RWPE2 (cell line): Measurements from ENCODE around the gene ATP12A.

ENCODE experiments used
- ATAC-seq: fragments of 200-7000 bp; cut with Tn5 transposase; 3 replicates; pipeline ENCODE4 v1.9.1; 2021; ENCODE audit warnings: low read depth
- DNase-seq: peaks from one replicate; pipeline ENCODE4 v3.0.0-alpha.2; 2020; ENCODE audit warnings: low spot score
- H3K27ac ChIP-seq: fragments of 450-650 bp; 2 replicates; pipeline ENCODE4 v1.5.1; 2017; ENCODE audit warnings: mild to moderate bottlenecking; ENCODE audit not compliant: poor library complexity, severe bottlenecking
- H3K27me3 ChIP-seq: fragments of 250-450 bp; sonication (Bioruptor Pico); 2 replicates; pipeline ENCODE4 v1.5.1; 2021; ENCODE audit warnings: mild to moderate bottlenecking, moderate library complexity; ENCODE audit not compliant: insufficient read depth, poor library complexity, severe bottlenecking
- H3K36me3 ChIP-seq: fragments of 250-450 bp; sonication (Bioruptor Pico); 2 replicates; pipeline ENCODE4 v1.5.1; 2020; ENCODE audit warnings: low read depth, mild to moderate bottlenecking, moderate library complexity
- H3K4me1 ChIP-seq: fragments of 250-450 bp; sonication (Bioruptor Pico); 2 replicates; pipeline ENCODE4 v1.5.1; 2021; ENCODE audit warnings: mild to moderate bottlenecking, moderate library complexity; ENCODE audit not compliant: insufficient read depth, poor library complexity, severe bottlenecking
- H3K4me3 ChIP-seq: fragments of 250-450 bp; sonication (Bioruptor Pico); 2 replicates; pipeline ENCODE4 v1.5.1; 2021; ENCODE audit warnings: mild to moderate bottlenecking, moderate library complexity; ENCODE audit not compliant: severe bottlenecking
- H3K9me3 ChIP-seq: fragments of 250-450 bp; sonication (Bioruptor Pico); 2 replicates; pipeline ENCODE4 v1.5.1; 2021; ENCODE audit warnings: mild to moderate bottlenecking, moderate library complexity; ENCODE audit not compliant: severe bottlenecking
- CTCF ChIP-seq: fragments of 450-650 bp; IDR thresholded peaks from one replicate; pipeline ENCODE4 v1.5.1; 2017; ENCODE audit warnings: mild to moderate bottlenecking, moderate library complexity; ENCODE audit not compliant: poor library complexity, severe bottlenecking

ATP12A gene

GRCh38 chr13:24698686-24699085 lies 18.5 kb downstream of the ATP12A start:
- Histone ChIP-seq H3K4me3 (no peak overlapping the region), H3K27me3 (no peaks in the 10 kb centered on the region), H3K9me3 (no peaks in the 10 kb centered on the region), H3K27ac (no peak overlapping the region), H3K36me3 (no peaks in the 10 kb centered on the region), H3K4me1 (no peaks in the 10 kb centered on the region)
- ATAC-seq (no peak), DNase-seq (no peak)
- TF ChIP-seq CTCF: no peak

DNA sequence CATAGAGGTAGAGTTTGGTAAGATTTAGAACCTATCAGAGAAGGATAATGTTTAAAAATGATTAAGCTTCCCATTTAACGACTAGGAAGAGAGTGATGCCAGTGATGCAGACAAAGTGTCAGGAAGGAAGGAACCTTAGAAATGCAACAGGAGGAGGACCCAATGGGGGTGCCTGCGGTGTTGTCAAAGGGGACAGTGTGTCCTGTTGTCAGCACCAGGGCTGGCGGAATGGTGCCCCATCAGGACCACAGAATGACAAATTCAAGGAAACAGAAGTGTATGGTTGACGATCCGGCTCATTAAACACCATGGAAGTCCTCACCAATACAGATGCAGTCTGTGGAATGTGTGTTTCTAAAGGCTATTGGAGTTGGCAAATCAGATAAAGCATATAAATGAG lies 19.3 kb downstream of the ATP12A start:
- H3K36me3 ChIP-seq: no peaks in the 10 kb centered on the region
- DNase-seq: no peak
- H3K9me3 ChIP-seq: no peaks in the 10 kb centered on the region
- no peak overlapping the region for H3K27ac ChIP-seq
- no peak for ATAC-seq
- TF ChIP-seq CTCF: no peak
- no peak overlapping the region for H3K4me3 ChIP-seq
- no peaks in the 10 kb centered on the region for H3K4me1 ChIP-seq
- no peaks in the 10 kb centered on the region for H3K27me3 ChIP-seq

- H3K9me3 ChIP-seq: no peaks in the 10 kb centered on the region
Measured at GRCh38 chr13:24700539-24700938, 20.3 kb downstream of the ATP12A start.

DNA sequence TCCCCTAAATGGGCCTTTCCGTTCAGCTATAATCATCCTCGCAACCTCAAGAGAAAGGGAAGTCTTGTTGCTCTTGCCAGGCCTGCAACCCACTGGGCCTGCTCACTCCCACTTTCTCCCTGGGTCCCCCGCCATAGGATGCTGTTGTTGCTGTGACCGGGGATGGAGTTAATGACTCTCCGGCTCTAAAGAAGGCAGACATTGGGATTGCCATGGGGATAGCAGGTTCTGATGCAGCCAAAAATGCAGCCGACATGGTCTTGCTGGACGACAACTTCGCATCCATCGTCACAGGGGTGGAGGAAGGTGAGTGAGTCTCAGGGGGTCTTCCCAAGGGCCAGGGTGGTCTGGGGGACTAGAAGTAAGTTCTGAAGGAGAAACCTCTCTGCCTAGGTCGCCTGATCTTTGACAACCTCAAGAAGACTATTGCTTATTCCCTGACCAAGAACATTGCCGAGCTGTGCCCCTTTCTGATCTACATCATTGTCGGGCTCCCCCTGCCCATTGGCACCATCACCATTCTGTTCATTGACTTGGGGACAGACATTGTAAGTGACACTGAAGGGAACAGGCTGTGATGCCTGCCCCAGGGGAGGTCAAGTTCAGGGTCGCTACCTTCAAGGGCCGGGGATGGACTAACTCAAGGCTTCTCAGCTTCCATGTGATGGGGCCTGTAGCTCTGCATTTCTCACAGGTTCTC lies 26.8 kb downstream of the ATP12A start:
- no peaks in the 10 kb centered on the region for H3K27me3 ChIP-seq
- H3K4me3 ChIP-seq: no peak overlapping the region
- no peaks in the 10 kb centered on the region for H3K36me3 ChIP-seq
- DNase-seq: no peak
- H3K27ac ChIP-seq: no peak overlapping the region
- no peaks in the 10 kb centered on the region for H3K4me1 ChIP-seq
- no peak for TF ChIP-seq CTCF
- ATAC-seq: no peak
- H3K9me3 ChIP-seq: no peaks in the 10 kb centered on the region

More at GRCh38 chr13:24700539-24700938, 20.3 kb downstream of the ATP12A start:
- no peak for TF ChIP-seq CTCF
- Histone ChIP-seq H3K27me3 (no peaks in the 10 kb centered on the region), H3K4me3 (no peak overlapping the region), H3K36me3 (no peaks in the 10 kb centered on the region), H3K4me1 (no peaks in the 10 kb centered on the region), H3K27ac (no peak overlapping the region)
- DNase-seq (no peak), ATAC-seq (no peak)

DNA sequence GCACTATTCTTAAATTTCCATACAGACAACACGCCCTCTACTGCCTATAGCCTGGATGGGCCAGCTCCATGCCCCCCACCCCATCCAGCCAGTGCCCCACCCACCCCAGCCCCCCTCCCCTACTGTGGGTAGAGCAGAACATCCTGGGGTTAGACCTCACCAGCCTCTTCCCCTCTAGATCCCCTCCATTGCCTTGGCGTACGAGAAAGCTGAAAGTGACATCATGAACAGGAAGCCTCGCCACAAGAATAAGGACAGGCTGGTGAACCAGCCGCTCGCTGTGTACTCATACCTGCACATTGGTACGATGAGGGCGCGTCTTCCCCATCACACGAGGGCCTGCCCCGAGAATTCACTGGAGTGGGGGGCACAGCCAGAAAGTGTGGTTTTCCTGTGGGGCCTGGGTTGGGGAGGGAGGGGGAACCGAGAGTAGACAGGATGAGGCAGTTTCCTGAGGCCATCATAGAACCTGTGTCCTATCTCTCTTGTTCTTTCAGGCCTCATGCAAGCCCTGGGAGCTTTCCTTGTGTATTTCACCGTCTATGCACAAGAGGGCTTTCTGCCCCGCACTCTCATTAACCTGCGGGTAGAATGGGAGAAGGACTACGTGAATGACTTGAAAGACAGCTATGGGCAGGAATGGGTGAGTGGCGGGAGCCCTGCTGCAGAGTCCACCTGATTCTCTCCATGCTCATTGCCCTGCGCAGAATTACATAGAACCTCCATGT lies 29.1 kb downstream of the ATP12A start:
- Histone ChIP-seq H3K4me3 (no peak overlapping the region), H3K4me1 (no peaks in the 10 kb centered on the region), H3K9me3 (no peaks in the 10 kb centered on the region), H3K27ac (no peak overlapping the region), H3K27me3 (no peaks in the 10 kb centered on the region), H3K36me3 (no peaks in the 10 kb centered on the region)
- DNase-seq (no peak), ATAC-seq (no peak)
- no peak for TF ChIP-seq CTCF
